Superior temporal gyrus (tissue), 1 donor: Measurements from ENCODE around the gene AXL.

Experiments
- DNase-seq: peaks from one replicate; pipeline ENCODE4 v3.0.0-alpha.2; 2016; ENCODE audit errors: extremely low spot score

AXL gene

GRCh38 chr19:41308450-41309179 lies 89.6 kb downstream of the AXL start:
- DNase-seq: peak; percentile 98

- peak; percentile 35 for DNase-seq
These were observed 90.4 kb downstream of the AXL start for GRCh38 chr19:41309180-41310032.

- peak; percentile 93 for DNase-seq
These were observed 91.2 kb downstream of the AXL start, which contains the start of gene CCDC97 for GRCh38 chr19:41310033-41310831. Gene CCDC97, plus strand, starts transcription at chr19:41310172. Its CDS starts 139 bp downstream, at chr19:41310311.

- no peak for DNase-seq
These were observed 92.0 kb downstream of the AXL start for GRCh38 chr19:41311072-41311471.
